Measurements from ENCODE around the gene SPOP. TPM values are rescaled to one million over a fixed set of nuclear protein-coding genes. Genes with fewer than 3 reads are reported as not detected.

The SPOP gene
- total RNA-seq, 4 donors from 2014 or later = 35.9 to 74.7 (median 47.3) TPM

DNA sequence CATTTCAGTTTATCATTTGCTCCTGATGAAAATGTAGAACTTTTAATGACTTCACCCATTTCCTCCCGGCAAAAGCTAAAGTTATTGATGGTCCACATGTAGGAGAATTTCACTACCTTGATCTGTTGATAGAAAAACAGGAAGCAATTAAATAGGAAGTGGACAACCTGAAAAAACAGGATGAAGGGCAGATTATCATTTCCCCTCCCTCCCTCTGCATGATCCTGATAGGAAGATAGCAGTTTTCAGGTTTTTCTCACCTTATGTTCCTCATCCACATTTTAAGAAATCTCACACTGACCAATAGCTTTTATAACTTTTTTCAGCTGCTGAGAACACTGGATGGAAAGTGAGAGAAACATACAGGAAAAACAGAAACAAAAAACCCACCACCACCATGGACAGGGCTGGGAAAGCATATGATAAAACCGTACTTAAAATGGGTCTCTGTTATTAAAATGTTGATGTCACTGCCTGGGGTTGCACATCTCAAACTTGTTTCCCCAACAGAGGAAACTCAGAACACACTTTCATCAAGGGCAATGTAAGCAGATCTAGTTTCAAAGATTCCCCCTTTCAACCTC, 55.9 kb downstream of the SPOP start:
- intact Hi-C loops (cut with DNase I; ENCODE audit: low total_unique reads) = no loop called here
- 72 to 76% methylated on average over 2 of the region's 2 CpGs for WGBS, 2 donors
- no peak for DNase-seq (ENCODE audit: low spot score in 2 of 2)
- H3K4me3 ChIP-seq (ENCODE audit: low read depth, poor library complexity, severe bottlenecking) = no peak overlapping the region
- TF ChIP-seq, protein P1, sequence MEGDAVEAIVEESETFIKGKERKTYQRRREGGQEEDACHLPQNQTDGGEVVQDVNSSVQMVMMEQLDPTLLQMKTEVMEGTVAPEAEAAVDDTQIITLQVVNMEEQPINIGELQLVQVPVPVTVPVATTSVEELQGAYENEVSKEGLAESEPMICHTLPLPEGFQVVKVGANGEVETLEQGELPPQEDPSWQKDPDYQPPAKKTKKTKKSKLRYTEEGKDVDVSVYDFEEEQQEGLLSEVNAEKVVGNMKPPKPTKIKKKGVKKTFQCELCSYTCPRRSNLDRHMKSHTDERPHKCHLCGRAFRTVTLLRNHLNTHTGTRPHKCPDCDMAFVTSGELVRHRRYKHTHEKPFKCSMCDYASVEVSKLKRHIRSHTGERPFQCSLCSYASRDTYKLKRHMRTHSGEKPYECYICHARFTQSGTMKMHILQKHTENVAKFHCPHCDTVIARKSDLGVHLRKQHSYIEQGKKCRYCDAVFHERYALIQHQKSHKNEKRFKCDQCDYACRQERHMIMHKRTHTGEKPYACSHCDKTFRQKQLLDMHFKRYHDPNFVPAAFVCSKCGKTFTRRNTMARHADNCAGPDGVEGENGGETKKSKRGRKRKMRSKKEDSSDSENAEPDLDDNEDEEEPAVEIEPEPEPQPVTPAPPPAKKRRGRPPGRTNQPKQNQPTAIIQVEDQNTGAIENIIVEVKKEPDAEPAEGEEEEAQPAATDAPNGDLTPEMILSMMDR (IDR thresholded peaks at IDR 0.05) = no peak
- no peak for TF ChIP-seq POLR2A (IDR thresholded peaks at IDR 0.05)

DNA sequence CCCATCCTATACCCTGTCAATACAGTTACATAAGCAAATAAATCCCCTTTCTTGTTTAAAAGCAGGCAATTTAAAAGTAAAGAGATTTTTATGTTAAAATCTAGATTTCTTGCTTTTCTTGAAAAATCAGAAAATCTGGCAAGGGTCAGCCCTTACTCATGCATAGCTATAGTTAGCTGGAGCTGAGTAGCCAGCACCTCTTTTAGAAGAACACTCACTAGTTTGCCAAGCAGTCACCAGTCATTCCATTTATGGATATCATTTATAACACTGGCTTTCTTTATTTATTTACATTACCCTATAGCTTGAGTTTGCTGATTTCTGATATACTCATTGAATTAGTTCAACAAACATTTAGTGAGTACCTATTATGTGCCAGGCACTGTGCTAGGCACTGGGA, 56.5 kb downstream of the SPOP start:
- intact Hi-C loops (cut with DNase I; ENCODE audit: low total_unique reads) = no loop called here
- no peak for DNase-seq (ENCODE audit: low spot score in 2 of 2)
- H3K4me3 ChIP-seq (ENCODE audit: low read depth, poor library complexity, severe bottlenecking) = no peak overlapping the region
- no peak for TF ChIP-seq POLR2A (IDR thresholded peaks at IDR 0.05)
- TF ChIP-seq, protein P1 (IDR thresholded peaks at IDR 0.05) = no peak

DNA sequence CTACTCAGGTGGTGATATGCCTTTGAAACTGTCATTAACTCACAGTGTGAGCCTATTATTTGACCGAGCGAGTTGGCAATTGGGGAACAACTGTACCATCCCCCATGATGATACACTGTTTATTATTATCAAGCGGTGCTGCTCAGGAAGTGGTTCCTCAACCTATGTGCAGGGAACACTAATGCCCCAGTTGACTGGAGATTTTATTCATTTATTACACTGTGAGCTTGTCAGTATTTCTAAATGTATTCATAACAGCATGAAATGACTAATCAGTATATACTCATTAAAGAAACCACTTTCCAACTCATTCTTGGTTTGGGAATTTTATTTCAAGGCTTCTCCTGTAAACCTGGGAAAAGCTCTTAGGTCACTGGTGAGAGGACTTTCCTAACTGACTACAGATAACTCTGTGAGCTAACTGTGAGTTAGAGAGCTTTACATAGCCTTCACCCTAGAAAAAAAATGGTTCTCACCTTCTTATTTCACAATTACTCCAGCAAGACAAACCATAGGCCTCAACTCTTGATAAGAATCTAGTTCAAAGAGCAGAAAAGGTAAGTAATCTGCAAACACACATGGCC, 59.8 kb downstream of the SPOP start:
- TF ChIP-seq, protein P1 (IDR thresholded peaks at IDR 0.05) = no peak
- no peak for TF ChIP-seq POLR2A (IDR thresholded peaks at IDR 0.05)
- WGBS, 2 donors = 81 to 90% methylated on average over 3 of the region's 3 CpGs
- no peak overlapping the region for H3K4me3 ChIP-seq (ENCODE audit: low read depth, poor library complexity, severe bottlenecking)
- no peak for DNase-seq (ENCODE audit: low spot score in 2 of 2)
- intact Hi-C loops (cut with DNase I; ENCODE audit: low total_unique reads) = no loop called here

DNA sequence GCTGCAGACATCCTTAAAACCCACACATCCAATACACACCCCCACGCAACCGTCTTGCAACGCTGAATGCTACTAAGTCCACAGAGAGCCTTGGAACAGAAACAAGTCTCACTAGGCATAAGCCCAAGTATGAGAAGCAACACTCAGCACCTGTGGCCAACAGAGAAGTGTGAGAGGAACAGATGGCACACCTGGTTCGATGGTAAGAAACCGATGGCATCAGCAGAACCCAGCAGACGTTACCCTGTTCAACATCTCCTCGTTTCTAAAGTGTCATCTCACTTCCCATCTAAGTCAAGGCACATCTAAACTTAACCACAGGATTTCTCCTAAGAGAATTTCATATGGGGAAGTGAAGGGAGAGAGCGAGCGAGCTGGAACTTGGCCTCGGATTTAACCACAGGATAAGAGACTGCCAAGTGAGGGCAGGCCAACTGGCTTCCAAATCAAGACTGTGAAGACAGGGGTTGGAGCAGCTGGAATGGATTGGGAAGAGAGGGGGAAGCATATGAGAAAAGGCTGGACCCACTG, 61.2 kb downstream of the SPOP start:
- intact Hi-C loops (cut with DNase I; ENCODE audit: low total_unique reads) = no loop called here
- peak; percentile 51 to 90 for DNase-seq (ENCODE audit: low spot score in 2 of 2)

DNA sequence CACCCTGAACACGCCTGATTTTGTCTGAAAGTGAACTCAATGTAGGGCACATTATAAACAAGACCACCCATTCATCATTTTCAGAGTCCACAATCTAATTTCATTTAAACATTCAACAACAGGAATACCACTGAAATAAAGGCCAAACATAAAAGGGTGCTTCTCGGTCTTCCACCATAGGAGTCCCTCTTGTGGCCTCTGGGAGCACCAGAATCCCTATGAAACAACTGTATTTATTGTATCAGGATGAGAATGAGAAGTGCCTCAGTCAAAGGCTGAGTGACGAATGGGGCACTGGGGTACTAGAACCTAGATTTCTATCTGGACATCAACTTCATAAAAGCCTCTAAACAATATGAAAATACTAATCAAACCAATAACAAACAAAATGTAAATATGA, 61.8 kb downstream of the SPOP start:
- DNase-seq (ENCODE audit: low spot score in 2 of 2) = no peak
- 69 to 72% methylated on average over 3 of the region's 3 CpGs for WGBS, 2 donors
- no peak for TF ChIP-seq POLR2A (IDR thresholded peaks at IDR 0.05)
- TF ChIP-seq, protein P1 (IDR thresholded peaks at IDR 0.05) = no peak
- H3K4me3 ChIP-seq (ENCODE audit: low read depth, poor library complexity, severe bottlenecking) = no peak overlapping the region
- intact Hi-C loops (cut with DNase I; ENCODE audit: low total_unique reads) = no loop called here

More for the DNA sequence above, 61.2 kb downstream of the SPOP start:
- H3K4me3 ChIP-seq (ENCODE audit: low read depth, poor library complexity, severe bottlenecking) = no peak overlapping the region
- WGBS, 2 donors = 23 to 33% methylated on average over 10 of the region's 10 CpGs
- no peak for TF ChIP-seq POLR2A (IDR thresholded peaks at IDR 0.05)
- TF ChIP-seq, protein P1 (IDR thresholded peaks at IDR 0.05) = no peak
